HEK293 (cell line): ENCODE results near the gene SAMD11.

Experiments used
- TCF7L2 ChIP-seq: IDR thresholded peaks from 2 replicates; pipeline ENCODE4 v1.6.1; 2011; ENCODE audit warnings: low read depth, mild to moderate bottlenecking, inconsistent platforms, low read length, moderate library complexity, borderline replicate concordance
- ZNF274 ChIP-seq, 2 experiments: fragments of 200-500 bp in 1 of 2; fragments of 450-650 bp in 1 of 2; sonication (Bioruptor generic) in 1 of 2; formaldehyde crosslinking in 1 of 2; IDR thresholded peaks; 2 replicates each; pipeline versions ENCODE4 v1.5.1 to v1.6.1; 2014 to 2016; ENCODE audit warnings: borderline replicate concordance in 1 of 2, inconsistent platforms in 1 of 2, low read length in 1 of 2, missing biosample characterization in 1 of 2, missing genetic modification characterization in 1 of 2
- ZNF776 ChIP-seq: fragments of 450-650 bp; formaldehyde crosslinking; IDR thresholded peaks from 2 replicates; pipeline ENCODE4 v1.5.0; 2017; ENCODE audit warnings: missing biosample characterization, missing genetic modification characterization, borderline replicate concordance
- TF ChIP-seq, protein P1 (sequence below): fragments of 450-650 bp; formaldehyde crosslinking; IDR thresholded peaks from 2 replicates; pipeline ENCODE4 v1.5.1; 2016; ENCODE audit warnings: missing biosample characterization, missing genetic modification characterization

DNA sequence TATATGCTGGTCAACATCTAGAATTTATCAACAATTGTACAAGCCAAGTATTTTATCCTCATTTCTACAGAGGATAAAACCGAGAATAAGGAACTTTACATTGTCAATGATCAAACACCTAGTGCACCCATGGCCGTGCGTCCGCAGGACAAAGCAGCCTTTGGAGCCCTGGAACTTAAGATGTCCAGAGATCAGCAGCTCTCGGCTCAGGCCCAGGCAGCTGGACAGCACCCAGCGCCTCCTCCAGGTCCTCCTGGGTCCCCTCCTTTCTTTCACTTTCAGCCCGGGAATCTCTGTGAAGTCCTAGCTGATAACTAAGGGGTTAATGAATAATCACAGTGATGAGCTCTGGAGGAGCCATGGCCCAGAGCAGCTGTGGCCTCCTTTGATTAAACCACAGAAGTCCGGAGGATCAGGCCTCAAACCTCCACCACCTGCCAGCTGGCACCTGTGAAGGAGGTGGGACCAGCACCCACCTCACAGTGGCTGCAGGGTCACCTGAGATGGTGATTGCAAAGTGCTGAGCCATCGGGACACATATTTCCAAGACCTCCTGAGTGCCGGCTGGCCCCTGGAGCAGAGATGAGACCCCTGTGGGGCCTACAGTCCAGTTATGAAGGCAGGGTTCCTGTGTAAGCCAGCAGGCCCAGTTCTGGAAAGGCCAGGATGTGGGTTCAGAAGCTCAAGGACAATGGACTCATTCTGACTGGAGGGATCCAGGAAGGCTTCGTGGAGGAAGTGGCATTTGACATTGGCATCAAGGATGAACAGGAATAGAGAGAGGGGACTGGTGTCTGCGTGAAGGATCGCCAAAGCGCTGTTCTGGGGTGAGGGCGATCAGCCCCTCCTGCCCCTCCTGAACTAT lies 11.6 kb upstream of the SAMD11 start:
- no peak for TF ChIP-seq ZNF274 (IDR thresholded peaks at IDR 0.05; ENCODE audit: low read length)
- no peak for TF ChIP-seq ZNF274 (tag by site-specific recombination; IDR thresholded peaks at IDR 0.05; ENCODE audit: borderline replicate concordance)
- TF ChIP-seq ZNF776 (tag by site-specific recombination): no peak
- TF ChIP-seq, protein P1, sequence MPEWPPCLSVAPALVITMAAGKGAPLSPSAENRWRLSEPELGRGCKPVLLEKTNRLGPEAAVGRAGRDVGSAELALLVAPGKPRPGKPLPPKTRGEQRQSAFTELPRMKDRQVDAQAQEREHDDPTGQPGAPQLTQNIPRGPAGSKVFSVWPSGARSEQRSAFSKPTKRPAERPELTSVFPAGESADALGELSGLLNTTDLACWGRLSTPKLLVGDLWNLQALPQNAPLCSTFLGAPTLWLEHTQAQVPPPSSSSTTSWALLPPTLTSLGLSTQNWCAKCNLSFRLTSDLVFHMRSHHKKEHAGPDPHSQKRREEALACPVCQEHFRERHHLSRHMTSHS: no peak
- no peak for TF ChIP-seq TCF7L2
